Esophagus muscularis mucosa (tissue), 4 donors: ENCODE measurements around the gene MCM9. TPM values are rescaled to one million over a fixed set of nuclear protein-coding genes. Genes with fewer than 3 reads are reported as not detected.
A peak's percentile ranks its signal among the peaks of the same experiment; 100 is the strongest.

Source experiments
- DNase-seq: peaks from one replicate; pipeline ENCODE4 v3.0.0-alpha.2; 2017; ENCODE audit errors: extremely low spot score
- H3K27ac ChIP-seq, 4 donors: fragments of 200-600 bp; sonication (generic); replicated peaks in 1 of 4; 1 replicate in 3 of 4; 2 replicates in 1 of 4; pipeline ENCODE4 v1.5.1; 2016 to 2019; ENCODE audit warnings: mild to moderate bottlenecking in 1 of 4
- H3K27me3 ChIP-seq, 4 donors: fragments of 200-600 bp; sonication (generic); one replicate each; pipeline versions ENCODE4 v1.5.1 to v1.6.0; 2016 to 2019
- H3K36me3 ChIP-seq, 4 donors: fragments of 200-600 bp; sonication (generic); one replicate each; pipeline ENCODE4 v1.5.1; 2016 to 2019
- H3K4me1 ChIP-seq, 4 donors: fragments of 200-600 bp; sonication (generic); one replicate each; pipeline ENCODE4 v1.5.1; 2016 to 2019
- H3K4me3 ChIP-seq, 4 donors: fragments of 200-600 bp; sonication (generic); 1 replicate in 2 of 4; 2 replicates in 2 of 4; pipeline ENCODE4 v1.5.1; 2016 to 2019; ENCODE audit warnings: mild to moderate bottlenecking in 4 of 4, moderate library complexity in 1 of 4
- H3K9me3 ChIP-seq, 4 donors: fragments of 200-600 bp; sonication (generic); 1 replicate in 3 of 4; 2 replicates in 1 of 4; pipeline ENCODE4 v1.5.1; 2016 to 2019
- EP300 ChIP-seq: sonication (generic); formaldehyde crosslinking; IDR thresholded peaks from one replicate; pipeline ENCODE4 v1.6.1; 2017; ENCODE audit warnings: antibody characterized with exemption
- POLR2A ChIP-seq: fragments of 450-650 bp; IDR thresholded peaks from one replicate; pipeline ENCODE4 v1.6.1; 2017; ENCODE audit warnings: antibody characterized with exemption, moderate library complexity, mild to moderate bottlenecking, low read depth
- POLR2AphosphoS5 ChIP-seq, 2 donors: sonication (generic); formaldehyde crosslinking; IDR thresholded peaks; one replicate each; pipeline ENCODE4 v1.6.1; 2017; ENCODE audit warnings: antibody characterized with exemption in 2 of 2
- WGBS: methylation state at CpG from one replicate; pipeline ENCODE4 v1.1.5; 2018; 5-methylcytosine and 5-hydroxymethylcytosine counted together
- intact Hi-C: fragments of 100-400 bp; cut with DNase I; formaldehyde crosslinking; loops from one replicate; pipeline ENCODE4 v1.15.1; 2023
- total RNA-seq, 4 donors: library from RNA; depleted of rRNA; stranded (reverse); fragments of >200 nt; gene quantifications; one replicate each; pipeline versions ENCODE4 v1.1.0 to v1.2.1, GENCODE V29; 2016
- TF ChIP-seq, protein P1 (sequence below), 3 experiments: fragments of 200-600 bp in 2 of 3; fragments of 450-650 bp in 1 of 3; sonication (generic) in 2 of 3; IDR thresholded peaks; one replicate each; pipeline ENCODE4 v1.5.1; 2017 to 2019; ENCODE audit warnings: antibody characterized with exemption in 3 of 3, mild to moderate bottlenecking in 2 of 3, moderate library complexity in 1 of 3

The MCM9 gene
- total RNA-seq, 4 donors from 2014 or later = 10.8 to 18.1 (median 11.3) TPM

DNA sequence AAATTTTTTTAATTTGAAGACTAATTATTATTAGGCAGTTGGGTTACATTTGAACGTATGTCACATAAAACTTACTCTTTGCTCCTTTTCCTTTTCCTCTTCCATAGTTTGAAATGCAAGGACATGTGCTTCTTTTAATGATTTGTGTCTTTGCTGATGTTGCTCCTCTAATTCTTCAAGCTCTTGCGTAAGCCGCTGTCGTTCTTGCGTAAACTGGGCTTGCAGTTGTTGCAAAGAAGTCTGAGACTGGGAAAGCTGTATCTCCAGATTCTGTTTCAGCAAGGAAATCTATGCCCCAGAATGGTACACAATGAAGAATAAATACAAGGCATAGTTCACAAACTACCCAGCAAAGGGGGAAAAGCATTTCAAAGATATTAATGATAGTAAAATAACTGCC, 45.1 kb upstream of the MCM9 start:
- H3K4me3 ChIP-seq = no peak overlapping the region
- H3K9me3 ChIP-seq = no peaks in the 10 kb centered on the region
- H3K27ac ChIP-seq = no peak overlapping the region
- peaks cover 0 to 22% (median 0%) of the 10 kb centered on the region in 4 donors for H3K36me3 ChIP-seq
- no peak for TF ChIP-seq POLR2AphosphoS5 (IDR thresholded peaks at IDR 0.05)
- TF ChIP-seq, protein P1, sequence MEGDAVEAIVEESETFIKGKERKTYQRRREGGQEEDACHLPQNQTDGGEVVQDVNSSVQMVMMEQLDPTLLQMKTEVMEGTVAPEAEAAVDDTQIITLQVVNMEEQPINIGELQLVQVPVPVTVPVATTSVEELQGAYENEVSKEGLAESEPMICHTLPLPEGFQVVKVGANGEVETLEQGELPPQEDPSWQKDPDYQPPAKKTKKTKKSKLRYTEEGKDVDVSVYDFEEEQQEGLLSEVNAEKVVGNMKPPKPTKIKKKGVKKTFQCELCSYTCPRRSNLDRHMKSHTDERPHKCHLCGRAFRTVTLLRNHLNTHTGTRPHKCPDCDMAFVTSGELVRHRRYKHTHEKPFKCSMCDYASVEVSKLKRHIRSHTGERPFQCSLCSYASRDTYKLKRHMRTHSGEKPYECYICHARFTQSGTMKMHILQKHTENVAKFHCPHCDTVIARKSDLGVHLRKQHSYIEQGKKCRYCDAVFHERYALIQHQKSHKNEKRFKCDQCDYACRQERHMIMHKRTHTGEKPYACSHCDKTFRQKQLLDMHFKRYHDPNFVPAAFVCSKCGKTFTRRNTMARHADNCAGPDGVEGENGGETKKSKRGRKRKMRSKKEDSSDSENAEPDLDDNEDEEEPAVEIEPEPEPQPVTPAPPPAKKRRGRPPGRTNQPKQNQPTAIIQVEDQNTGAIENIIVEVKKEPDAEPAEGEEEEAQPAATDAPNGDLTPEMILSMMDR (IDR thresholded peaks at IDR 0.05) = no peak
- TF ChIP-seq EP300 = no peak
- TF ChIP-seq POLR2A = no peak
- 85% methylated on average over 5 of the region's 5 CpGs for WGBS
- intact Hi-C loops = no loop called here
- peaks cover 0 to 5% (median 0%) of the 10 kb centered on the region in 4 donors for H3K4me1 ChIP-seq
- DNase-seq = no peak
- H3K27me3 ChIP-seq = no peaks in the 10 kb centered on the region

DNA sequence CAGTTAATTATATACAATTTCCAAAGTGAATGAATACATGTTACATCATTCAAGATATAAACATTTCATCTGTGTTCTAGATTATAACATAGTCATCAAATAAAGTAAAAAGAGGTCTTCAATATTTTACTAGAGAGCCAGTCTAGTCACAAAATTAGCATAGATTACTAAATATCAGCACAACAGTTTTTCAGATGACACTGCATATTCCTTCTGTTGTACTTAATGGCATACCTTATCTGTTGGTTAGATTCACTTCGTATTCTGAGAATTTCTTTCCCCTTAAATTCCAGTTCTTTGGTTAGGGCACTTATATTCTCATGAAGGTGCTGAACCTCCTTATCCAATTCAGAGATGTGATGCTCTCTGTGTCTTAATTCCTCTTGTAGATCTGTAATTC, 39.8 kb upstream of the MCM9 start:
- Histone ChIP-seq H3K27ac (no peak overlapping the region), H3K27me3 (no peaks in the 10 kb centered on the region), H3K4me3 (no peak overlapping the region), H3K4me1 (no peaks in the 10 kb centered on the region), H3K36me3 (peaks cover 0 to 24% (median 2%) of the 10 kb centered on the region in 4 donors), H3K9me3 (no peaks in the 10 kb centered on the region)
- TF ChIP-seq POLR2A (no peak), POLR2AphosphoS5 (IDR thresholded peaks at IDR 0.05) (no peak), EP300 (no peak)
- TF ChIP-seq, protein P1 (IDR thresholded peaks at IDR 0.05) = no peak
- 84% methylated on average over 1 of the region's 1 CpG for WGBS
- no peak for DNase-seq
- intact Hi-C loops = no loop called here

DNA sequence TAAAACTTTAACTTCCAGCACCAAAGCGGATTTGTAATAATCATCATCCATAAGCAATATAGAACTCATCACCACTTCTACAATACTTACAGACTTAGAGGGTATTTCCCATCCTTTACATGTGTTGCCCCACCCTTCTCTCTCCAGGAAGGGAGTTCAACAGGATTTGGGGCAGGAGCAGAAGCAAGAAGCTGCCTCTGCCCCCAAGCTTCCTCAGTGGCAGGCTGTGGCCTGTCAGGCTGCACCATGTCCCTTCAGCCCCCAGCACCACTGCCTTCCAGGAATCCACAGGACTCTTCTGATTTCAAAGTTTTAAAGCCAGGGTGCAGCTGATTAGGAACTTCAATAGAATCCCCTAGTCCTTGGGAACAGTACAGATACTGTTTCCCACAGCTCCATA, 36.7 kb upstream of the MCM9 start:
- Histone ChIP-seq H3K27ac (no peak overlapping the region), H3K9me3 (no peaks in the 10 kb centered on the region), H3K27me3 (no peaks in the 10 kb centered on the region), H3K4me3 (no peak overlapping the region), H3K4me1 (no peaks in the 10 kb centered on the region), H3K36me3 (peaks cover 0 to 11% (median 2%) of the 10 kb centered on the region in 4 donors)
- no peak for DNase-seq
- intact Hi-C loops = no loop called here
- no peak for TF ChIP-seq POLR2A
- TF ChIP-seq, protein P1 (IDR thresholded peaks at IDR 0.05) = no peak
- TF ChIP-seq EP300 = no peak
- no peak for TF ChIP-seq POLR2AphosphoS5 (IDR thresholded peaks at IDR 0.05)
- 100% methylated on average over 1 of the region's 1 CpG for WGBS

DNA sequence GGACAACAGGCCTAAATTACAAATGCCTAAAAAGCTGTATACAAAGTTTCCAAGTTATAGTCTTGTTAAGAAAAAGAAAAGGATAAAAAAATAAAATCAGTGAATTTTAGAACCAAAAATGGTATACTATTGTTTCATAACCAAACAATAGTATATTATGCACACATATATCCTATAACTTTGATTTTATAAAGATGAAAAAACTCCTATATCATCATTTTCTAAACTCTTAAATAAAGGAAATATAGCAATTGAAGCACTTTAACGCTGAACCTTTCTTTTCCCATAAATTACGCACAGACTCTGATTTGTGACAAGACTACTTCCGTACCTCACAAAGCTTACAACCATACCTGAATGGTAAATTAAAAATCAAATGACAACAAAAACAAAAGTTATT, 35.9 kb upstream of the MCM9 start:
- Histone ChIP-seq H3K9me3 (no peaks in the 10 kb centered on the region), H3K4me1 (no peaks in the 10 kb centered on the region), H3K4me3 (no peak overlapping the region), H3K36me3 (peaks cover 0 to 13% (median 2%) of the 10 kb centered on the region in 4 donors), H3K27me3 (no peaks in the 10 kb centered on the region), H3K27ac (no peak overlapping the region)
- intact Hi-C loops = no loop called here
- WGBS = 96% methylated on average over 3 of the region's 3 CpGs
- TF ChIP-seq EP300 (no peak), POLR2A (no peak), POLR2AphosphoS5 (IDR thresholded peaks at IDR 0.05) (no peak)
- TF ChIP-seq, protein P1 (IDR thresholded peaks at IDR 0.05) = no peak
- DNase-seq = no peak

DNA sequence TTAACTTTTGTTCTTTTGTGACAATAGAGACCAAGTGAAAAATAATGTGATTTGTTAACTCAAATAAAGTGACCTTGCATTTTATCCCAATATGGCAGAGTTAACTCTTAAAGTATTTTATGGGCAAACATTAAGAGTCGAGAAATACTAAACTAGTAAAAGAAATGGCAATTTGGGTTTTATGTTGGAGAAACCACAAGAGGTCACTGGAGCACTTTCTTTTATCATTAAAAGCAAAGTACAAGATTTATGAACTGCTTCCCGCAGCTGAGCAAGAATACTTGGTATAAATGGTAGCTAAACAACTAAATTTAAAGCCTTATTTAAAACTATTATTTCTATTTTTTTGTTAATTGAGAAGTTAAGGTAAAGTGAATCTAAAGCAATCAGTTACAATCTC, 33.5 kb upstream of the MCM9 start:
- 21% methylated on average over 2 of the region's 2 CpGs for WGBS
- H3K4me3 ChIP-seq = no peak overlapping the region
- no peak for DNase-seq
- no peak for TF ChIP-seq POLR2AphosphoS5 (IDR thresholded peaks at IDR 0.05)
- TF ChIP-seq, protein P1 (IDR thresholded peaks at IDR 0.05) = peak; percentile 44 to 54 (median 44)
- no peaks in the 10 kb centered on the region for H3K4me1 ChIP-seq
- no peaks in the 10 kb centered on the region for H3K27me3 ChIP-seq
- no peak overlapping the region for H3K27ac ChIP-seq
- H3K9me3 ChIP-seq = no peaks in the 10 kb centered on the region
- peaks cover 0 to 10% (median 4%) of the 10 kb centered on the region in 4 donors for H3K36me3 ChIP-seq
- intact Hi-C loops = loop anchor here (1.0 kb wide), 1 partner anchor 142 kb away; no protein-coding TSS in a partner anchor
